Temporal lobe (tissue), 1 donor: ENCODE data around the gene SOBP. TPM values are rescaled to one million over a fixed set of nuclear protein-coding genes. Genes with fewer than 3 reads are reported as not detected.

Experiments used
- total RNA-seq: library from RNA; depleted of rRNA; stranded (reverse); fragments of >200 nt; gene quantifications from one replicate; pipeline ENCODE4 v1.2.3, GENCODE V29; 2014

SOBP gene
- total RNA-seq, 1 donor from 2014 or later, result 58.0 TPM

Other genes starting within 250 kb of the SOBP start
- 7.9 TPM for gene PDSS2, start 30.6 kb upstream of the SOBP start, total RNA-seq